Activated T-cell treated with anti-CD3 and anti-CD28 coated beads, Interleukin-2, amount 50 U/mL, for 48 hours (primary cell): Measurements from ENCODE around the gene MAP6D1.

Experiments
- DNase-seq, 2 experiments: peaks; one replicate each; pipeline ENCODE4 v3.0.0-alpha.2; 2020

Gene MAP6D1

GRCh38 chr3:183822631-183823030 lies 2.7 kb downstream of the MAP6D1 start:
- DNase-seq: no peak

GRCh38 chr3:183819831-183820230 lies 5.5 kb downstream of the MAP6D1 start:
- no peak for DNase-seq

DNA sequence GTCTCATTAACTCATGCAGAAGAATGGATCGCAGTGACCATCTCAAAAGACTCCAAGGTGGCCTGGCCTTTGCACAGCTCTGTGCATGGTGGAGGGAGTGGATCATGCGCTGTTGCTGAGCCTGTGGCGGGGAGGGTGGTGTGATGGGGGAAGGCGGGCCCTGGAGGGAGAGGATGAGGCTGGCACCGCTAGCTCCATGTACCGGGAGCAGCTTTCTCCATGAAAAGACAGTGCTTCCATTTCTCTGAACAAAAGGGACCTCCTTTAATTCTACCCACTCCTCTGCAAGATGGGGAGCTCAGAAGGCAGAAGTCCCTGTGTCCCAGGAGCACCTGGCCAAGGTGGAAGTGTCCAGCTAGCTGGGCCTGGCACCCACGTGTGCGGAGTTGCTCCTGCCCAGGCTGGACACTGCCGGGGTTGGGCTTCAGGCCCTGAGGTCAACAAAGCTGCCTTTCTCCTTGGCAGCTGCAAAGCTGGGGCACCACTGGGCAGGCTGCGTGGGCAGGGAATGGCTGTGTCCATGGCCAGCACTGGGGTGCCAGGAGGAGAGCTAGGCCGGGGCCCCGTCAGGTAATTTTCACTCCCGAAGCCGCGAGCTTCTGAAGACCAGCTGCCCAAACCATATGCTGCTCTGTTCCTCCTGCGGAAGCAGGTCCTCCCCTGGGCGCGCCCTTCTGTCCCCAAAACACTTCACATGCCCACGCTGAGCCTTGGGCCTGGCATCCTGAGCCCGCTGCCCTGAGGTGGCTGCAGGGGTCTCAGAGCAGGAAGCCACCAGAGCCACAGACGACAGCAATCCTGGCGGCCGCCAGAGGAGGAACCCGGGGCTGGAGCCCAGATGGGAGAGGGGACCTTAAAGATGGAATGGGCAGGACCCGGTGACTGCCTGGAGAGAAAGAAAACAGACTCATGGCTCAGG lies 6.4 kb downstream of the MAP6D1 start:
- DNase-seq: no peak

- DNase-seq: no peak
Measured at GRCh38 chr3:183818041-183818620, 7.2 kb downstream of the MAP6D1 start.

DNA sequence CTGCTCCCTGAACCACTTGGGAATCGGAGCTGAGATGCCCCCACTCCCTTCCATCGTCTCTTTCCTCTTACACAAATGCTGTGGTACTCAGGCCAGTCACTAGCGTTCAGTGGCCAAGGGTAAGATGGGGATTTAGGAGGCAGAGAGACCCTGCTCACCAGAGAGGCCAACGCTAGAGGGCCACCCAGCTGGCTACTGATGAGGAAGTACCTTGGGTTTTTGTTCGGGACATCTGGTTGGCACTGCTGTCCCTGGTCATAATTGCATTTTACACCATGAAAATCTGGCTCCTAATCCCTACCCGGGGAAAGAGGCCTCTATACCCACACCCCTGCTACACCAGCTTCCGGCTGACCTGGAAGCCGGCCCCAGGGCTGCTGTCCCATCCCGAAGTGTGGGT lies 7.7 kb downstream of the MAP6D1 start:
- no peak for DNase-seq

DNA sequence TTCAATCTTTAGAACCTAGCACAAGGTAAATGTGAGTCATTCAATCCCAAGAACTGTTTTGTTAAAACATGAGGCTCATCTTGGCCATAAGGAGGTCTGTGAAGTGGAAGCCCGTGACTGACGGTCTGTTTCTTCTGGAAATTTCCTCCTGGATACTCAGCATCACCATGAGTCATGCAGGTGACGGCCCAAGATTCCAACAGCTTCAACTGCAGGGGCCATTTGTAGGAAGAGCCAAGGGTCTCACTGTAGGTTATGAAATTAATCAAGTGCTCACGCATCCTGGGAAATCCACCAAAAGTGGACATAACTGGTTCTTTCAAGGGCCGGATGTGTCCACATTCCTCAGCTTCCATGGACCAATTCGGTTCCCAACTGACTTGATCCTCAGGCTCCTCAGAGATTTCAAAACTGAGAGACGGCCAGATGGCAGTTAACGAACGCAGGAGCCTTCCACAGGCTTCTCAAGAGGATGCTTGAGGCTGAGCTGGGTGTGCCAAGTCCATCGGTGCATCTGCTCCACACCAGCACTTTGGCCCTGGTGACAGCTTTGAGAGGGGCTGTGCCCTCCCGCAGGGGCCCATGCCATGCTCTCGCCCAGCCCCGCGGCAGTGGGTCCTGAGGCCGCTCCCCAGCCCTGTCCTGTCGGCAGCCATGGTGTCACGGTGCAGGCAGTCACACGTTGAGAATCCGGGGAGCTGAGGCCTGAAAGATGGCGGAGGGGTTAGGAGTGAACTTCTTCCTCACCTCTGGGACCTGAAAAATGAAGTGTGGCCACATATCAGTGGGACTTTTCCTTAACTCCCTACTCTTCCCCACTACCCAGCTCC lies 8.5 kb downstream of the MAP6D1 start:
- no peak for DNase-seq

DNA sequence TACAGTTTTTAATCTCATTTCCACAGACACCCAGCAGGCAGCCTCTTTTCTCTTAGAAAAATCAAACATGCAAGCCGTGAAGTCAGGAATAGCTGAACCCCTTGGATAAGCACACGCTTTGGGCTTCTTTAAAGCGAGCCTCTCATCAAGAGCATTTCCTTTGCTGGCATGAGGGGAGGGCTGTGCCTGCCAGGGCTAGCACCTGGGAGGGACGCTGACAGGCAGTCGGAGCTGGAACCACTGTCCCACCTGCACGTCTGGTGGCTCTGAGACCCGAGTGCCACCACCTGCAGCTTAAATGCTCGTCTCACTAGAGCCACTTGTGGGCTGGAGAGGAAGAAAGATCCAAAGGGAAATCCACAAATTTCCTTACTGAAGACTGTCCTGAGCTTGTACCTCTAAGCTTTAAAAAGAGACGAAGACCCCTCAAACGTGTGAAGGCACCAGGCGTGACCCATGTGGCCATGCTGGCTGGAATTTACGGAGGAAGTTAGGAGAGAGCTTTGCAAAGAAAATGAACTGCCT lies 9.4 kb downstream of the MAP6D1 start:
- DNase-seq: no peak

- DNase-seq: no peak
Measured at GRCh38 chr3:183815563-183815940, 9.8 kb downstream of the MAP6D1 start.

GRCh38 chr3:183814240-183814639 lies 11.1 kb downstream of the MAP6D1 start:
- DNase-seq: no peak

- no peak for DNase-seq
Measured at GRCh38 chr3:183812761-183813445, 12.5 kb downstream of the MAP6D1 start.

DNA sequence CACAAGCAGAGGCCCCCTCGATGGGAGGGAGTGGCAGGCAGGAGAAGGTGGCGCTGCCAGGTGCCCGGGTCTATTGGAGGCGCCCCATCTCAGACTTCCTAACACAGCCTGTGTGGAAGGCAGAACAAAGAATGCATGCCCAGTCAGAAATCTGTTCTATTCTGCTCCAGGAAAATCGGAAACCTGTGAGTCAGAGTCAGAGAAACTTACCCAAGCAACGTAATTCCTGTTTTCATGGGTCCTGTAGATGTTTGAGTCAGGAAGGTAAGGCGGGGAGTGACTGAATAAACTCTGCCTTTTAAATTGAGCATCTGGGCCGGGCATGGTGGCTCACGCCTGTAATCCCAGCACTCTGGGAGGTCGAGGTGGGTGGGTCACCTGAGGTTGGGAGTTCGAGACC lies 13.7 kb downstream of the MAP6D1 start:
- no peak for DNase-seq

DNA sequence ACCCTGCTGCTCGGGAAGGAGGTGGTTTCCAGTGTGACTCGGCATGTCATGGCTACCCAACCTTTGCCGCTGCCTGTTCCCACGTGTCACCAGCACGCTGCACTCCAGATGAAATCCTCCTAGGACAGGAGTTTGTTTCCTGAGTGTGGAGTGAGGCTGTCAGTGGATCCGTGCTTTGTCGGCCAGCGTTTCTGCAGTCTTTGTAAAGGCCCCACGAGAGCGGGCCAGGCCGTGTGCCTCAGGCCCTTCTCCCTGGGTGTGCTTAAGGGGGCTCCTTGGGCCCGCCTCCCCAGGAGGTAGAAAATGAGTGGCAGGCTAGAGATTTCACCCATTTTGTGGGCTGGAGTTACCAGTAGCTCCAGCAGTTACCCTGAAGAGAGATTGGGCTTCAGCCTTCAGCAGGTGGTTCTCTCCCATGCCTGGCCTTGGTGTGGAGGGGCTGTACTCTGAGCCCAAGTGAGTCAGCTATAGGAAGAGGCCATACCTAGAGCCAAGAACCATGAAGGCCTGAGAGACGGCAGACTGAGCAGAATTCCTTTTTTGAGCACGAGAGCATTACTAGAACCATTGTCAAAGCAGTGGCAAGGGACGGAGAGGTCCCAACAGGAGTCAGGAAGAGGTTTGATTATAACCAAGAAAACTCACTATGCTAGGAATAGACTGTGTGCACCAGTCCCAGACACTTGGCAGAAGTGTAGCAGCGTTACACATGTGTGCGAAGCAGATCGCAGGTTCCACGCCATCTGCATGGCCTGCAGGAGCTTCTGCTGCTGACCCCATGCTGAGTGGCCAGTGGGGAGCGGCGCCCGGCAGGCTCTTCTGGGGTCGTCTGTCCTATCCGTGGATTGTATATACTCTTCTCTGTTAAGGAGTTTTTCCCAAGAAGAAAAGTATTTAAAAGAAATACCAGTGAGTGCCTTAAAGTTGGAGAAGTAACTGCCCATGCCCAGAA lies 14.5 kb downstream of the MAP6D1 start:
- DNase-seq: no peak

GRCh38 chr3:183809270-183809669 lies 16.1 kb downstream of the MAP6D1 start:
- no peak for DNase-seq

GRCh38 chr3:183808355-183808754 lies 17.0 kb downstream of the MAP6D1 start:
- no peak for DNase-seq

- DNase-seq: no peak
Measured at GRCh38 chr3:183807881-183808280, 17.5 kb downstream of the MAP6D1 start.

GRCh38 chr3:183807209-183807728 lies 18.1 kb downstream of the MAP6D1 start:
- no peak for DNase-seq

GRCh38 chr3:183802989-183803388 lies 22.4 kb downstream of the MAP6D1 start:
- no peak for DNase-seq

- DNase-seq: no peak
Measured at GRCh38 chr3:183801601-183802000, 23.8 kb downstream of the MAP6D1 start.

GRCh38 chr3:183800243-183800863 lies 25.0 kb downstream of the MAP6D1 start:
- no peak for DNase-seq

DNA sequence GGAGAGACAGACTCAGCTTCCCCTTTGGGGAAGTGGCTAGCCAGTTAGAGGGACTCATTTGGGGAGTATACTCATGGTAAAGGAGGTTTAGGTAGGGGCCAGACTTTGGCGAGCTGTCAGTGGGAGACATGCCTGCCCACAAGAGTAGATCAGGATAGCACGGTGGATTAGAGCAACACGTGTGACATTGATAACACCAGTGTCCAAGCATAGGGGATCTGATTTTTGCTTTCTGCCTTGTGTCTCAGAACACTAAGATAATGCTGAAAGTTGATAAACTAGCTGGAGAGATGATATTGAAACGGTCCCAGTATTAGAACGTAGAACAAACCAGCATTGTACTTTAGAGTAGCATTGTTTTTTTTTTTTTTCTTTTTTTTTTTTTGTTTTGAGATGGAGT lies 25.9 kb downstream of the MAP6D1 start:
- no peak for DNase-seq

- DNase-seq: no peak
Measured at GRCh38 chr3:183797996-183798395, 27.4 kb downstream of the MAP6D1 start.
